Stomach (tissue), 4 donors: ENCODE data around the gene HTR3D.

Source experiments
- CTCF ChIP-seq, 7 experiments: fragments of 450-650 bp in 4 of 7; fragments of 200-600 bp in 3 of 7; sonication (generic) in 3 of 7; IDR thresholded peaks; one replicate each; pipeline ENCODE4 v1.5.1; 2016 to 2019; ENCODE audit warnings: antibody characterized with exemption in 7 of 7, control low read depth in 2 of 7, mild to moderate bottlenecking in 1 of 7
- EP300 ChIP-seq: sonication (generic); formaldehyde crosslinking; IDR thresholded peaks from one replicate; pipeline ENCODE4 v1.6.1; 2017; ENCODE audit warnings: antibody characterized with exemption
- POLR2A ChIP-seq, 4 donors: fragments of 450-650 bp; IDR thresholded peaks; one replicate each; pipeline ENCODE4 v1.6.1; 2016; ENCODE audit warnings: antibody characterized with exemption in 4 of 4, control low read depth in 2 of 4, mild to moderate bottlenecking in 1 of 4, moderate library complexity in 1 of 4
- POLR2AphosphoS5 ChIP-seq, 3 donors: sonication (generic); formaldehyde crosslinking; IDR thresholded peaks; one replicate each; pipeline ENCODE4 v1.6.1; 2016; ENCODE audit warnings: antibody characterized with exemption in 3 of 3

- TF ChIP-seq CTCF (IDR thresholded peaks at IDR 0.05) (no peak), POLR2AphosphoS5 (IDR thresholded peaks at IDR 0.05) (no peak), POLR2A (IDR thresholded peaks at IDR 0.05) (no peak), EP300 (no peak)
These were observed 43.2 kb upstream of the HTR3D start for GRCh38 chr3:183988216-183988790.
